GM18498 (cell line): ENCODE measurements around the gene CCDC33.

Source experiments
- ATAC-seq: cut with Tn5 transposase; IDR thresholded peaks from one replicate; pipeline ENCODE4 v1.9.1; 2021; ENCODE audit warnings: mild to moderate bottlenecking, moderate library complexity; ENCODE audit not compliant: unreplicated experiment

The CCDC33 gene

DNA sequence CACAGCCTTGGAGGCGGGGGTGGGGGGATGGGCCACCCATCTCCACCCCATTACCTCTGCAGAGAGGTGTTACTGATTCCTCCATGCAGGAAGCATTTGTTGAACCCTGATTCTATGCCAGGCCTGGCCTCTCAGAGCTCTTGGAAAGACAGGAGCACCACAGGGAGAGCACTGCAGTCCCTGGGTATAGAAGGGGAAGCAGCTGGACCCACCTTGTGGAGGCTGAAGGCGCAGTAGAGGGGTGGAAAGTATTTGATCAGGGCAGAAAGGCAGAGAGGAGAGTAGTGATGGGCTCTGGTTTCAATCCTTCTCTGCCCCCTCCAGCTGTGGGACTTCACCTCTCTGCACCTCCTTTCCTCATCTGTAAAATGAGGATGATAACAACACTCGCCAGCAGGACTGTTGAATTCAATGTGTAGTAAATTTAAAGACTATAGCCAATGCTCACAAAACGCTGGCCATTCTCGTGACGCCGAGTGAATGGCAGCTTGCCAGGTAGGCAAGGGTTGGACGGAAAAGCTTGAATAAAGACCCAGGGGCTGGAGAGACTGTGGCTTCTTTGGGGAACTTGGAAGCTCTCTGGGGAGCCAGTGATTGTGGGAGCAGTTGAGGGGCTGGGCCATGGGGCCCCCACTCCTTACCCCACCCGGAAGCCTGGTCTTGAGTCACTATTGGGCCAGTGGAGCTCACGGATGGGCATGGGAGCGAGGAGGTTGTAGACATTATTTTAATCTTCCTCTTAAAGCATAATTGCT lies 8.0 kb upstream of the CCDC33 start:
- ATAC-seq: no peak

GRCh38 chr15:74228723-74229081 lies 7.4 kb upstream of the CCDC33 start:
- no peak for ATAC-seq

- ATAC-seq: no peak
These were observed 6.4 kb upstream of the CCDC33 start for GRCh38 chr15:74229686-74230085.

- no peak for ATAC-seq
These were observed 4.7 kb upstream of the CCDC33 start for GRCh38 chr15:74231475-74231874.

DNA sequence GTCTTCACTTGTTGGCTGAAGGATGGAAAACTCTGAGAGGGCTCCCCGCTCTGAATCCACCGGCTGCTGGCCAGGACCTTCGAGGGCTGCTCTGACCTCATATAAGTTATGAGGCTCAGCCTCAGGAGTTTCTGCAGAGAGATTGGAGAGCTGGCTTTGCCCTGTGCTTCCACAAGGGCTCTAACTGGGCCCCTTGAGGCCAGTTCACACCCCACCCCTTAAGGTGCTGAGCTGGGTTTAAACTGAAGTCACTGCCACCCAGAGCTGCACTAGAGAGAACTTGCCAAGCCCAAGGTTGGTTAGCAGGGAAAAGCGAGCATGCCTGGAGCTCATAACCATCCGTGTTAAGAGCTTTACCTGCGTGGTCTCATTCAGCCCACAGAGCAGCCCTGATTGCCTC lies 2.8 kb upstream of the CCDC33 start:
- ATAC-seq: no peak

GRCh38 chr15:74233851-74234597 lies 2.1 kb upstream of the CCDC33 start:
- no peak for ATAC-seq

DNA sequence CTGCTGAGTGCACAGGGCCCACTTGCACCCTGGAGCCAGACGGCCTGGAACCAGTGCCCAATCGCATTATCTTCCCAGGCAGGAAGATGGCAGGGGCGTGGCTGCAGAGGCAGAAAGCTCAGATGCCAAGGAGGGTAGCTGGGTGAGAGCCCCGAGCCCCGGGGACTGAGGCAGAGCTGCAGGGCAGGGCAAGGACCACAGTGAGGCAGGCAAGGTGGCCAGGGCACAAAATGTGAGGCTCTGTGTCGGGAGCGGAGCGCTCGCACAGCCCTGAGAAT lies 1.6 kb upstream of the CCDC33 start:
- ATAC-seq: no peak

GRCh38 chr15:74239051-74239705 lies 3.1 kb downstream of the CCDC33 start:
- no peak for ATAC-seq

DNA sequence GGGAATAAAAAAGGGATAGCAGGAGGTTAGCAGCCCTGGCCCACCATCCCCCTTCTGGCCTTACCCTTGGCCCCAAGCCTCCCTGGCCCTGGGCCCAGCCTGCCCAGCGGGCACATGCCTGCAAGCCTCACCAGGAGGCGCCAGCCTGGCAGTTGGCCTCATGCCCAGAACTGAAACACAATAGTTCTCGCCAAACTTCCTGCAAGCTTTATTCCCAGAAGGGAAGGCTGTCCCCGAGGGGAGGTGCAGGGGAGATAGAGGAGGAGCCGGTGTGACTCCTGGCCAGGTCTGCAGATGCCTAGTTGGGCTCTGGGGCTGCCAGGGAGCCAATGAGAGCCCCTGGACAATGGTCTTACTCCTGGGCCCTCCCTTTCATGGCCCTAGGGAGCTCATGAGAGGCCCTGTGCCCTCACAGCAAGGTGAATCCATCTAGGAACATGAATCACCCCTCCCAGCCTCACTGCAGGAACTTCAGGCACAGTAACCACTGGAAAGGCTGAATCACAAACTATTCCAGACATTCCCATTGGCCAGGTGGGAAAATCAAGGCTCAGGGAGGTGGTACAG lies 4.0 kb downstream of the CCDC33 start:
- ATAC-seq: no peak

DNA sequence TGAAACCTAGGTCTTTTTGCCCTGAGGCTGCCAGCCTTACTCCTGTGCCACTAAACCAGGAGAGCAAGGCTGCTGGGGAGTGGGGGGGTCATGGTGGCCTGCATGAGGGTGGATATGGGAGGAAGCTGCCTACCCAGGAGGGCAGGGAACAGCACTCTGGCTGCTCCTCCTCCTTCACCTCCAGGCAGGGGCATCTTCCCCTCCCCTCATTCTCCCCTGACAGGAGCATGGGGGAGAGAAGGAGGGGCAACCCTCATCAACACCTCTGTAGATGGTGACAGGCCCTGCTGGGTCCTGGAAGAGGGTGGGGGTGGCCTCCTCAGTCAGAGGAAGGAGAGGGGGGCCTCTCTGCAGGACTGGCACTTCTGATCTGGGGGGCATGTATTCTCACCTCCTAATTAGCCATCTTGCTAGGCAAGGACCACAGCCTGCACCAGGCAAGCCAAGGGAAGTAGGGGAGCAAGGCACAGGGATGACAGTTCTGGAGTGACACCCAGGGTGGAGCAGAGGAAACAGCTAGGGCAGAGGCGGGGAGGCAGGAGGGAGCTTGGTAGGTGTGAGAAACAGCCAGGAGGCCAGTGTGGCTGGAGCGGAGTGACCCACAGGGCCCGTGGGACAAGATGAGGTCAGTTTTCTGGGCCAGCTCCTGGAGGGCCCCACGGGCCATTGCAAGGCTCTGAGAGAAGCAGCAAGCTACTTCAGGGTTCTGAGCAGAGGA lies 4.9 kb downstream of the CCDC33 start:
- no peak for ATAC-seq

DNA sequence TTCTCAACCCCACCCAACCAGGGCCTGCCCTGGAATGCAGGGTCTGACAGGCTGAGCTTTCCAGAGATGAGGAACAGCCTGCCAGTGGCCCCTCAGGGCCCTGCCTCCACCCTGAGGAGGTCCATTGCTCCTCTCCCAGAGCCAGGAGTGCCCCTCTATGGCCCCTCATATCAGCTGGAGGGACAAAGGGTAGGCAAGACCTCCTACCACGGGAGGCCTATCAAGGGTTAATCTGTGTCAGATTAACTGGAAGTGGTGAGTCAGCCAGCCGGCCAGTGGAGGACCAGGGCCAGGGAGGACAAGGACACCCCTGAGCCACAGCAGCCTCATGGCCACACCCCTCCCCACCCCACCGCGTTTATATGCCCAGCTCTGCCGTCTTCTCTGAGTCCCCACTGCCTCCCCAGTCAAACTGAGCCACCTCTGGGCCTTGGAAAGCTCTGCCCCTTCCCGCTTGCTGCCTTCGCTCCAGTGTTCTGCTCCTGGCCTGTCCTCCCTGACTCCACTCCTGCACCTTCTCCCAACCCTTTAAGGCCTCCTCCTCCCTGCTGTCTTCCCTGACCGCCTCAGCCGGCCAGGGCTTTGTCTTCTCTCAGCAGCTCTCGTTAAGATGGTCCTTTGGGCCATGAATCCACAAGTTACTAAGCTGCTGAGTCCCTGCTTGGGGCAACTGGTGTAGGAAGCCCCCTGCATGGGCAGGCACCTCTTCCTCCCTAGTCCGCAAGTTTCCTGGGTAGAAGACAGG lies 6.5 kb downstream of the CCDC33 start:
- no peak for ATAC-seq

GRCh38 chr15:74243431-74243830 lies 7.3 kb downstream of the CCDC33 start:
- ATAC-seq: no peak

GRCh38 chr15:74244822-74245341 lies 8.8 kb downstream of the CCDC33 start:
- no peak for ATAC-seq

- ATAC-seq: no peak
These were observed 9.3 kb downstream of the CCDC33 start for GRCh38 chr15:74245342-74245931.

DNA sequence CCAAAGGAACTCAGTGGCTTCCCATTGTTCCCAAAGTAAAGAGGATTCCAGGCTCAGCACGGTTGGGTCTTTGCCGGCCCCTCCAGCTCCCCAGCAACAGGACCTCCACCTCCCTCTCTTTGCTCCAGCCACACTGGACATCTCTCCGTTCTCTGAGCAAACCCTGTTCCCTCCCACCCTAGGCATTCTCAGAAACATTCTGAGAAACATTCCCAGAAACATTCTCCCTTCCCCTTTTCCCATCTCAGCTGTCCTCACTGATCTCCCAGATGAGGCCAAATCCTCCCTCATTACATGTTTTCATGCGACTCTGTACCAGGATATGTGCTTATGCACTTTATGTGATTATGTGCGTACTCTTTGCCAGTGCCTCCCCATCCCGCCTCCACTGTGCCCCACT lies 14.1 kb downstream of the CCDC33 start:
- ATAC-seq: no peak

DNA sequence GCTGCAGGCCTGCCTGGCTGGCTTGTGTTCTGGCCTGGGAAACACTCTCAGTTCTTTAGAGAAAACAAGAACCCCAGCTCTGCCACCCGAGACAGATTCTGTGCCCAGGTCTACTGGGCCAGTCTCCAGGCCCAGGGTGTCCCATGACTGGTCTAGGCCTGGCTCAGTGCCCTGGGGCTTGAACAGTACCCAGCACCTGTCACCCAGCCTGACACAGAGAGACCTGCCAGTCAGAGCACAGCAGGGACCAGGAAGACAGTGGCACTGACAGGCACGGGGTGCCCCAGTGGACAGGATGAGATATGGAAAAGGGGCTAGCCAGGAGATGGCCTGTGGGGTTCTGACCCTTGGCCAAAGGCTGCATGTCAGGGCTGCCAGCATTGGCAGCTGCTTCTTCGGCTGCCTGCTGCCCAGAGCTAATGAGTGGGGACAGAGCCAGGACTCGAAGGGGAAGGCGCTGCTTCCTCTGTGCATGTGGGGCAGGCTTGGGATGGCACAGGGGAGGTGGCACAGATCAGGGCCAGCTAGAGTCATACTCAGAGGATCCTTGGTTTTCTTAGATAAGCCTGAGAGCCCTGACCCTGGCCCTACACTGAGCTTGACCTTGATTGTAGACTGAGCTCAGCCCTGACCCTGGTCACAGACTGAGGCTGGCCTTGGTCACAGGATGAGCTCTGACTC lies 15.1 kb downstream of the CCDC33 start:
- ATAC-seq: no peak

GRCh38 chr15:74252291-74252690 lies 16.2 kb downstream of the CCDC33 start:
- no peak for ATAC-seq

DNA sequence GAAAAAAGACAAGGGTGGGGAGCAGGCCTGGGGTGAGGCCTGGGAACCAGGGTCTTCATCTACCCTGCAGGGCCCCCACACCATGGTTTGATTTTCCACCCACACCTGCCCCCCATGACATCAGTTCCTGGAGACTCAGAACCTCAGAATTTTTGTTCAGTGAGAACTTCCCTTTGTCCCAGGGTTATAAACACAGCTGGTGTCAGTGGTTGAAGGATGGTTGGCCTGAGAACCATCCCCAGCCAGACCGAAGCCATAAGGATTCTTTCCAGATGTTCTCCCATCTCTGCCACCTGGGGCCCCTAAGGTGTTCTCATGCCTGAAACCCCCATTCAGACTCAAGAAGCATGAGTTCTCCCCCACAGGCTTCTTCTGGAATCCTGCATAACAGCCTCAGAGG lies 16.6 kb downstream of the CCDC33 start:
- ATAC-seq: no peak

- ATAC-seq: no peak
These were observed 17.2 kb downstream of the CCDC33 start for GRCh38 chr15:74253211-74253921.
